Measurements from ENCODE around the gene ABAT. TPM values are rescaled to one million over a fixed set of nuclear protein-coding genes. Genes with fewer than 3 reads are reported as not detected.

Gene ABAT
- total and polyA plus RNA-seq, 10 of the 15 experiments (the other 5 are each of a cell fraction or from before 2014, with no cell fraction given), result 1.0 to 10.6 (median 1.9) TPM

DNA sequence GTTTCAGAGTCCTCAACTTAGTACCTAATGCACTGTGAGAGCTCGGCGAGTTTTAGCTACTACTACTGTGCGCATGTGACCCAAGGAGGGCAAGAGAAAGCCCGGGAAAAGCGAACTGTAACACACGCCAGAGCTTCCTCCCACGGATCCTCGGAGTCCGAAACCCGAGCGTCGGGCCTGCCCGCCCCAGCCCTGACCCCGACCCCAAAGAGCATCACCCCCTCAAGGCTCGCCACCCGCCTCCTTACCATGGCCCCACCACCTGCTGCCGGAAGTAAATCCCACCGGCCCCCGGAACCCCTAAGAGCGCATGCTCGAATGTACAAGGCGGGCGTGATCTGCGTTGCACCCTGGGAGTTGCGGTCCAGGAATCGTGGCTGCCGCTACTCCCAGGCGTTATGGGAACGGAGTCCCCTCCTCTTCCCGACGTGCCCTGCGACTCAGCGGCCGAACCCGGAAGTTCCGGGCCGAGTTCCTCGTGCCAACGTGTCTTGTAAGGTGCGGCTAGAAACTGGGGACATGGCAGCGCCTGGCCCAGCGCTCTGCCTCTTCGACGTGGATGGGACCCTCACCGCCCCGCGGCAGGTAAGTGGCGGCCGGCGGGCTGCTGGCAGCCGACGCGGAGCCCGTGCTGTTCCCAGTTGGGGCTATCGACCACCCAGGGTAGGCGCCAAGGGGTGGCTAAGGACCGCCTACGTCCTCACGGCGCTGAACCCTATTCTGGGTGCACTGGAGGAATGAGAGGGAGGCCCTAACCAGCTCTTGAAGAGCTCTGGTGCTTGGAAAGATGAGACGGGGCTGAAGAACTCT is 123.2 kb downstream of the ABAT start, which contains the start of the genes PMM2 and TMEM186 (continued):
- TF ChIP-seq SPI1 (IDR thresholded peaks at IDR 0.05; ENCODE audit: borderline replicate concordance, insufficient read depth, low read depth, low read length) (no peak), IKZF2 (IDR thresholded peaks at IDR 0.05) (peak in 1 of 2 experiments; percentile 40; a peak in 1 of 4 replicates), NR2F1 (conservative IDR thresholded peaks at IDR 0.05) (peak; percentile 88), BHLHE40 (IDR thresholded peaks at IDR 0.05; ENCODE audit: borderline replicate concordance in 1 of 2, low read depth in 2 of 2, low read length in 1 of 2) (peak; percentile 62 to 82), STAT1 (conservative IDR thresholded peaks at IDR 0.05) (no peak), RFX5 (IDR thresholded peaks at IDR 0.05; ENCODE audit: low read depth, low read length) (no peak), ZNF207 (IDR thresholded peaks at IDR 0.05; ENCODE audit: borderline replicate concordance) (0 out of 2 replicates have a peak, but pooled peaks have one; percentile 38), BMI1 (IDR thresholded peaks at IDR 0.05; ENCODE audit: borderline replicate concordance) (peak; percentile 61; the same call in 1 of the 2 replicates), CREB1 (IDR thresholded peaks at IDR 0.05; ENCODE audit: low read depth) (peak; percentile 73; the same call in 1 of the 2 replicates), ZNF384 (IDR thresholded peaks at IDR 0.05; ENCODE audit: borderline replicate concordance, low read depth, low read length) (no peak), SMARCA5 (IDR thresholded peaks at IDR 0.05) (0 out of 2 replicates have a peak, but pooled peaks have one; percentile 19), ESRRA (IDR thresholded peaks at IDR 0.05; ENCODE audit: low read length) (peak; percentile 39; the same call in 1 of the 2 replicates), SRF (IDR thresholded peaks at IDR 0.05; ENCODE audit: low read depth in 2 of 2, low read length in 2 of 2) (0 out of 4 replicates have a peak, but pooled peaks of 1 of the 2 experiments have one; percentile 16), ZNF622 (IDR thresholded peaks at IDR 0.05) (no peak), MXI1 (IDR thresholded peaks at IDR 0.05; ENCODE audit: low read depth, low read length) (peak; percentile 99), PML (IDR thresholded peaks at IDR 0.05; ENCODE audit: low read length) (peak; percentile 87), KLF5 (IDR thresholded peaks at IDR 0.05; ENCODE audit: partially characterized antibody) (peak; percentile 59)
- TF ChIP-seq, protein P1, sequence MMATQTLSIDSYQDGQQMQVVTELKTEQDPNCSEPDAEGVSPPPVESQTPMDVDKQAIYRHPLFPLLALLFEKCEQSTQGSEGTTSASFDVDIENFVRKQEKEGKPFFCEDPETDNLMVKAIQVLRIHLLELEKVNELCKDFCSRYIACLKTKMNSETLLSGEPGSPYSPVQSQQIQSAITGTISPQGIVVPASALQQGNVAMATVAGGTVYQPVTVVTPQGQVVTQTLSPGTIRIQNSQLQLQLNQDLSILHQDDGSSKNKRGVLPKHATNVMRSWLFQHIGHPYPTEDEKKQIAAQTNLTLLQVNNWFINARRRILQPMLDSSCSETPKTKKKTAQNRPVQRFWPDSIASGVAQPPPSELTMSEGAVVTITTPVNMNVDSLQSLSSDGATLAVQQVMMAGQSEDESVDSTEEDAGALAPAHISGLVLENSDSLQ (IDR thresholded peaks at IDR 0.05), result peak; percentile 58; the same call in 1 of the 2 replicates
- TF ChIP-seq, protein P2, sequence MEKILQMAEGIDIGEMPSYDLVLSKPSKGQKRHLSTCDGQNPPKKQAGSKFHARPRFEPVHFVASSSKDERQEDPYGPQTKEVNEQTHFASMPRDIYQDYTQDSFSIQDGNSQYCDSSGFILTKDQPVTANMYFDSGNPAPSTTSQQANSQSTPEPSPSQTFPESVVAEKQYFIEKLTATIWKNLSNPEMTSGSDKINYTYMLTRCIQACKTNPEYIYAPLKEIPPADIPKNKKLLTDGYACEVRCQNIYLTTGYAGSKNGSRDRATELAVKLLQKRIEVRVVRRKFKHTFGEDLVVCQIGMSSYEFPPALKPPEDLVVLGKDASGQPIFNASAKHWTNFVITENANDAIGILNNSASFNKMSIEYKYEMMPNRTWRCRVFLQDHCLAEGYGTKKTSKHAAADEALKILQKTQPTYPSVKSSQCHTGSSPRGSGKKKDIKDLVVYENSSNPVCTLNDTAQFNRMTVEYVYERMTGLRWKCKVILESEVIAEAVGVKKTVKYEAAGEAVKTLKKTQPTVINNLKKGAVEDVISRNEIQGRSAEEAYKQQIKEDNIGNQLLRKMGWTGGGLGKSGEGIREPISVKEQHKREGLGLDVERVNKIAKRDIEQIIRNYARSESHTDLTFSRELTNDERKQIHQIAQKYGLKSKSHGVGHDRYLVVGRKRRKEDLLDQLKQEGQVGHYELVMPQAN (conservative IDR thresholded peaks at IDR 0.05), result peak; percentile 98
- TF ChIP-seq, protein P3, sequence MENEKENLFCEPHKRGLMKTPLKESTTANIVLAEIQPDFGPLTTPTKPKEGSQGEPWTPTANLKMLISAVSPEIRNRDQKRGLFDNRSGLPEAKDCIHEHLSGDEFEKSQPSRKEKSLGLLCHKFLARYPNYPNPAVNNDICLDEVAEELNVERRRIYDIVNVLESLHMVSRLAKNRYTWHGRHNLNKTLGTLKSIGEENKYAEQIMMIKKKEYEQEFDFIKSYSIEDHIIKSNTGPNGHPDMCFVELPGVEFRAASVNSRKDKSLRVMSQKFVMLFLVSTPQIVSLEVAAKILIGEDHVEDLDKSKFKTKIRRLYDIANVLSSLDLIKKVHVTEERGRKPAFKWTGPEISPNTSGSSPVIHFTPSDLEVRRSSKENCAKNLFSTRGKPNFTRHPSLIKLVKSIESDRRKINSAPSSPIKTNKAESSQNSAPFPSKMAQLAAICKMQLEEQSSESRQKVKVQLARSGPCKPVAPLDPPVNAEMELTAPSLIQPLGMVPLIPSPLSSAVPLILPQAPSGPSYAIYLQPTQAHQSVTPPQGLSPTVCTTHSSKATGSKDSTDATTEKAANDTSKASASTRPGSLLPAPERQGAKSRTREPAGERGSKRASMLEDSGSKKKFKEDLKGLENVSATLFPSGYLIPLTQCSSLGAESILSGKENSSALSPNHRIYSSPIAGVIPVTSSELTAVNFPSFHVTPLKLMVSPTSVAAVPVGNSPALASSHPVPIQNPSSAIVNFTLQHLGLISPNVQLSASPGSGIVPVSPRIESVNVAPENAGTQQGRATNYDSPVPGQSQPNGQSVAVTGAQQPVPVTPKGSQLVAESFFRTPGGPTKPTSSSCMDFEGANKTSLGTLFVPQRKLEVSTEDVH (IDR thresholded peaks at IDR 0.05; ENCODE audit: low read depth, partially characterized antibody), result peak; percentile 76
- TF ChIP-seq, protein P4, sequence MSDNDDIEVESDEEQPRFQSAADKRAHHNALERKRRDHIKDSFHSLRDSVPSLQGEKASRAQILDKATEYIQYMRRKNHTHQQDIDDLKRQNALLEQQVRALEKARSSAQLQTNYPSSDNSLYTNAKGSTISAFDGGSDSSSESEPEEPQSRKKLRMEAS (IDR thresholded peaks at IDR 0.05; ENCODE audit: low read depth, low read length), result peak; percentile 97

Data from GM12878 (cell line).